Measurements from ENCODE around the gene CARNS1.

DNA sequence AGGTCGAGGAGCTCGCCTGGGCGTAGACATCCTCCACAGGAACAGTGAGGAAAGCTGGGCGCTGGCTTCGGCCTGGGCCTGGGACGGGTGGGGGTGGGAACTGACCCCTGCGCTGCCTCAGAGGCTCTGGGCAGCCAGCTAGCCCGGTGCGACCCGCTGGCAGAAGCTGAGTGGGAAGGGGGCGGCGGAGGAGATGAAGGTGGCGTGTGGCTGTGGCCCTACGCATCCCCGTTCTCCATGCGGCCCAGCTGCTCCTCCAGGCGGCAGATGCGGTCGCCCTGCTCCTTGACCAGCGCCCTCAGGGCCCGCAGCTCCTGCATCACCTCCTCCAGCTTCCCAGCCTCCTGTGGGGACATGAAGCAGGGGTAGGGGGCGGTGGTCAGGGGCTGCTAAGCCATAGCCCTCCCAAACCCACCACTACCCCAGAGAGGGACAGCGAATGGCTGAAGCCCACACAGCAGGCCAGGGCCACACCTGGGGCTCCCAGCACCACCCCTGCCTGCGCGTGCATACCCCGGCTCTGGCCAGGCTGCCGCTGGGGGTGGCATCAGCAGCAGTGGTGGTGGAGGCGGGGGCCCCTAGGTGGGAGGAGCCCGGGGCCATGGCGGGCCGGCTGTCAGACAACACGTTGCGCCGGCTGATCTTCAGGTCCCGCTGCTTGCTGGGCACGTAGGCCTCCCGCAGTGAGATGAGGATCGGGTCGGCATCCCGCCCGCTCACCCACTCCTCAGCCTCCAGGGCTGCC is 22.9 kb downstream of the CARNS1 start:
- TF ChIP-seq, protein P1, sequence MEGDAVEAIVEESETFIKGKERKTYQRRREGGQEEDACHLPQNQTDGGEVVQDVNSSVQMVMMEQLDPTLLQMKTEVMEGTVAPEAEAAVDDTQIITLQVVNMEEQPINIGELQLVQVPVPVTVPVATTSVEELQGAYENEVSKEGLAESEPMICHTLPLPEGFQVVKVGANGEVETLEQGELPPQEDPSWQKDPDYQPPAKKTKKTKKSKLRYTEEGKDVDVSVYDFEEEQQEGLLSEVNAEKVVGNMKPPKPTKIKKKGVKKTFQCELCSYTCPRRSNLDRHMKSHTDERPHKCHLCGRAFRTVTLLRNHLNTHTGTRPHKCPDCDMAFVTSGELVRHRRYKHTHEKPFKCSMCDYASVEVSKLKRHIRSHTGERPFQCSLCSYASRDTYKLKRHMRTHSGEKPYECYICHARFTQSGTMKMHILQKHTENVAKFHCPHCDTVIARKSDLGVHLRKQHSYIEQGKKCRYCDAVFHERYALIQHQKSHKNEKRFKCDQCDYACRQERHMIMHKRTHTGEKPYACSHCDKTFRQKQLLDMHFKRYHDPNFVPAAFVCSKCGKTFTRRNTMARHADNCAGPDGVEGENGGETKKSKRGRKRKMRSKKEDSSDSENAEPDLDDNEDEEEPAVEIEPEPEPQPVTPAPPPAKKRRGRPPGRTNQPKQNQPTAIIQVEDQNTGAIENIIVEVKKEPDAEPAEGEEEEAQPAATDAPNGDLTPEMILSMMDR (conservative IDR thresholded peaks at IDR 0.05) = no peak
- no peak for TF ChIP-seq ZFX (IDR thresholded peaks at IDR 0.05)
